ENCODE data around the gene ZFAND2B.
"Not testable (repeated sequence)": the region's sequence is repeated elsewhere in the genome, so short reads cannot be mapped to it uniquely, and the experiment has no call there.

ZFAND2B gene

DNA sequence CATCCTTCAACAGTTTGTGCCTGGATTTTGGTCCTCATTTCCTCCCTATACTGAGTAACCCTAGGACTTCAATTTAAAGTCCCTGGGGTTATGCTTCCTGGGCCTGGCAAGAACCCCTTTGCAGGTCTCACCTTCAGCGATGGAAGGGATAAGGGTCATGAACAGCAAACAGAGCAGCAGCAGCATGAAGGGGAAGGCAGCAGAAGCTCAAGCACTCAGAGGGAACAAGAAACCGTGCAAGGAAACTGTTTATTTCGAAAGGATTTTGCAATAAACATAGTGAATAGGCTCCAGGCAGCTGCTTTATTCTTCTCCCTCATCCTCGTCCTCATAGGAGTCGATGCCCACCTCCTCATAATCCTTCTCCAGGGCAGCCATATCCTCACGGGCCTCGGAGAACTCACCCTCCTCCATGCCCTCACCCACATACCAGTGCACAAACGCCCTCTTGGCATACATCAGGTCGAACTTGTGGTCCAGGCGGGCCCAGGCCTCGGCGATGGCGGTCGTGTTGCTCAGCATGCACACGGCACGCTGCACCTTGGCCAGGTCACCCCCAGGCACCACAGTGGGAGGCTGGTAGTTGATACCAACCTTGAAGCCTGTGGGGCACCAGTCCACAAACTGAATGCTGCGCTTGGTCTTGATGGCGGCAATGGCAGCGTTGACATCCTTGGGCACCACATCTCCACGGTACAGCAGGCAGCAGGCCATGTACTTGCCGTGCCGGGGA is 43.6 kb downstream of the ZFAND2B start:
- DNase-seq (ENCODE audit: low read depth, low spot score): no peak

DNA sequence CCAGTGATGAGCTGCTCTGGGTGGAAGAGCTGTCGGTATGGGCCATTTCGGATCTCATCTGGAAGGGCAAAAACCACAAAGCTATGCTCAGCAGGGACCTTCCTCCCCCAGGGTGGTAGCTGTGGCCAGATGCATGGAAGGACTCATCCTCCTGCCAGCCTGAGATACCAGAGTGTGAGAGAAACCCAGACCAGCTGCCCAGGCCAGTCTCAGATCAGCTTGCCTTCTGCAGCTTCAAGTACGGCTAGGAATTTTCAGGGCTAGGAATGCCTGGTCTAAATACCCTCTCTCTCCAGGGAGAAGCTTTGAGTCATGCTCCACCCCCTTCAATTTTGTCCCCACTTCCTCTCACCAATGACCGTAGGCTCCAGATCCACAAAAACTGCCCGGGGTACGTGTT is 45.1 kb downstream of the ZFAND2B start:
- DNase-seq (ENCODE audit: low read depth, low spot score): no peak

- DNase-seq (ENCODE audit: low read depth, low spot score): no peak
Observed at GRCh38 chr2:219252084-219252483, 45.5 kb downstream of the ZFAND2B start.

- no peak for DNase-seq (ENCODE audit: low read depth, low spot score)
Observed at GRCh38 chr2:219252570-219252899, 46.0 kb downstream of the ZFAND2B start.

- no peak for DNase-seq (ENCODE audit: low read depth, low spot score)
Observed at GRCh38 chr2:219252900-219253752, 46.5 kb downstream of the ZFAND2B start, which contains the start of gene TUBA4B. Gene TUBA4B, plus strand, starts transcription at chr2:219253243. Its CDS starts 165 bp downstream, at chr2:219253408.

DNA sequence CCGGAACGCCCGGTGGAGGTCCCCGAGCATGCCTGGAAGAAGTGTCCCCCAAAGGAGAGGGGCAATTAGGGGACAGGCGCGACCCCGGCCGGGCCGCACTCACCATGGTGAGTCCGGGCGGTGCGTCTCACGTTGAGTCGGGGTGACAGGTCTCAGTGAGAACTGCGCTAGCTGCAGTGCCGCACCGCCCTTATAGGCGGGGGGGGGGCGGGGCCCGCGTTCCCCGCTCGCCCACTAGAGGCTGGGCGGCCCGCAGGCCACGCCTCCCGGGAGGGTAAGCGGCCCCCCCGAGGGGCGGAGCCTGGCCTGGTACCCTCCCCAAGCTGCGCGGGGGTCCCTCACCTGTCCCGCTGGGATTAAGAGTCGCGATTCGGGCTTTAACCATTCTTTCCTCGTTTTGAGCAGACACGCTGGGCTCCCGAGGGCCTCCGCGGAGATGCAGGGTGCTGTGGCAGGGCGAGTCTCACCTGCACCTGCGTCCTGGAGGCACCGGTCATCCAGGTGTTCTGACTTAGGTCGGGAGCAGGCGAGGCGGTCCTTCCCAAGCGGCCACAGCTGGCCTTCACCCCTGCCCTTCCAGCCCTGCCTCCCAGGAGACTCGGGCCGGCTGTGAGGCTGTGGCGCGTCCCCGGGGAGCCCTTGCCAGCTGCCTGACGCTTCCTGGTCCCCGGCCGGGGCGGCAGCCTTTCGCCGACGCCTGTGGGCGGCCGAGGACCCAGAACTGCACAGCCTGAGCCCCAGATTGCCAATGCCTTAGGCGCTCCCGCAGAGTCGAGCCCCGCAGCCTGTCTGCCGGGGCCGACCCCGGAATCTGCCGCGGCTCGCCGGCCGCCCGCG is 47.4 kb downstream of the ZFAND2B start, which contains the start of gene TUBA4A:
TSS of gene TUBA4A (minus strand) at position 166 of the 837 bp plus-strand sequence. CDS start at position 106, 60 bp downstream.
- no peak for DNase-seq (ENCODE audit: low read depth, low spot score)

GRCh38 chr2:219254590-219255201 is 48.1 kb downstream of the ZFAND2B start:
- no peak for DNase-seq (ENCODE audit: low read depth, low spot score)

GRCh38 chr2:219258942-219259341 is 52.4 kb downstream of the ZFAND2B start:
- not testable (repeated sequence) for DNase-seq (ENCODE audit: low read depth, low spot score)

Measured in brain pericyte (primary cell).